Retina (tissue), 1 donor: ENCODE data around the gene UGP2.
"Not testable (repeated sequence)": the region's sequence is repeated elsewhere in the genome, so short reads cannot be mapped to it uniquely, and the experiment has no call there.

Experiments
- DNase-seq: peaks from one replicate; pipeline ENCODE4 v3.0.0-alpha.2; 2016

The UGP2 gene

GRCh38 chr2:63841254-63842022, at the start of gene UGP2:
UGP2 (plus strand) TSS chr2:63841896; CDS start chr2:63842186, 290 bp downstream.
- peak; percentile 97 for DNase-seq

DNA sequence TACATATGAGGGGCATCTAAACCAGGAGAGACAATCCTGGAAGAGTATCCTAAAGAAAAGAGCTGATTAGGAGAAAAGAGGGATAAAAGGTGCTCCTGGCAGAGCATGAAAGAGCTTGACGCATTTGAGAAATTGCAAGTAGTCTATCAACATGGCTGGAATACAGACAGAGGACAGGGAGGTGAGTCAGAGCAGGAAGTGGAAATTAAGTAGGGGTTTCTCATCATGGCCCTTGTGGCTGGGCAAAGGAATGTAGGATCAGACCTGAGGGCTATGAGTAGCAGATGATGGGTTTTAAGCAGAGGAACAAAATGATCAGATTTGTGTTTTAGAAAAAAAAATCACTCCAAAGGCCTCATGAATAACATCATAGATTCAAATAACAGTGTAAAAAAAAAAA, 49.2 kb upstream of the UGP2 start:
- DNase-seq, result no peak

- no peak for DNase-seq
Measured at GRCh38 chr2:63796366-63796765, 45.3 kb upstream of the UGP2 start.

GRCh38 chr2:63796796-63797195, 44.9 kb upstream of the UGP2 start:
- no peak for DNase-seq

- no peak for DNase-seq
Measured at GRCh38 chr2:63801455-63801854, 40.2 kb upstream of the UGP2 start.

DNA sequence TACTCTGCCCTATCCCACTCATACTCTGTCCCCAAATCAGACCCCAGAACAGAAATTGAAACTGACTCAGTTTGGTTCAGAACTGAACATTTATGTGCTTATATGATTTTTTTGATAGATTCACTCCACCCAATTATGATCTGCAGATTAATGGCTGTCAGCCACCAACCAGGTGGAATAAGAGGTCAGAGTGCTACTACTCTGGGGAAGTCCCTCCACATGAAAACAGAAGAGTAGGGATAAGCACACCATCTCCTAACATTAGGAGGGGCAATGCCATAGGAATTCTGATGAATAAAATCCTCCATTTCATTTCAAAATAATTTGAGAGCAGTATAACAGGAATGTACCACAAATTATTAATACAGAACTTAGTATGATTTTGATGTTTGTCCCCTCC, 36.3 kb upstream of the UGP2 start:
- DNase-seq, result no peak

DNA sequence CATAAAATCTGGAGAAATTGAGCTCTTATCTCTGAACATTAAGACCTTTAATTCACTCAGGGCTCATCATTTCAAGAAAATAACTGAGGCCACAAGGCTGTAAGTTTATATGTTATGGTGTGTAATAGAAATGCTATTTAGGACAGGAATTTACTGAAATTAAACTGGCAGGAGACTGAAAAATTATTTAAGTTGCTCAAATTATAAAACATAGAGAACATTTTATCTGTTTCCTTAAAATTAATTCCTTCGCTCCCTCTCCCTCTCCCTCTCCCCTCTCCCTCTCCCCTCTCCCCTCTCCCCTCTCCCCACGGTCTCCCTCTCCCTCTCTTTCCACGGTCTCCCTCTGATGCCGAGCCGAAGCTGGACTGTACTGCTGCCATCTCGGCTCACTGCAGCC, 33.7 kb upstream of the UGP2 start:
- not testable (repeated sequence) for DNase-seq

GRCh38 chr2:63808911-63809310, 32.8 kb upstream of the UGP2 start:
- not testable (repeated sequence) for DNase-seq

GRCh38 chr2:63811063-63811462, 30.6 kb upstream of the UGP2 start:
- DNase-seq, result no peak

DNA sequence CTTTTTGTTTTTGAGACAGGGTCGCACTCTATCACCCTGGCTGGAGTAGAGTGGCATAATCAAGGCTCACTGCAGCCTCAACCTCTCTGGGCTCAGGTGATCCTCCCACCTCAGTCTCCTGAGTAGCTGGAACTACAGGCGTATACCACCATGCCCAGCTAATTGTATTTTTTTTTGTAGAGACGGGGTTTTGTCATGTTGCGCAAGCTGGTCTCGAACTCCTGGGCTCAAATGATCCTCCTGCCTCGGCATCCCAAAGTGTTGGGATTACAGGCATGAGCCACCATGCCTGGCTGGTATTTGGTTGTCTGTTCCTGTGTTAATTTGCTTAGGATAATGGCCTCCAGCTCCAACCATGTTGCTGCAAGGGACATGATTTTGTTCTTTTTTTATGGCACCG, 29.8 kb upstream of the UGP2 start:
- DNase-seq, result not testable (repeated sequence)

DNA sequence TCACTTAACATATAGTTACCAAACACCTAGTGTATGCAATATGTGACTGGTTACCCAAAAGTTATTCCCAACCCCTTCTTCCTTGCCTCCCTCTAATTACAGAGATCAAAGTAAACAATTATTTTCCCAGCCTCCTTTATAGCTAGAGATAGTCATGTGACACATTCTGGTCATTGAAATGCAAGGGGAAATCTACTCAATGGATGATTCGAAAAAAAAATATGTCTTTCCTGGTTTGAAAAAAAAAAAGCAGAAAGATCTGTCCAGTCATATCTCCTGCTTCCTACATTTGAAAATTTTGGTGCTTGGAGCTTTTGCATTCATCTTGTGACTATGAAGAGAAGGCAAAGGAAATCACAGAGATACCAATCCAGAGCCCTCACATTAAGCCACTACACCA, 27.6 kb upstream of the UGP2 start:
- DNase-seq, result no peak

GRCh38 chr2:63817382-63817781, 24.3 kb upstream of the UGP2 start:
- DNase-seq, result no peak

DNA sequence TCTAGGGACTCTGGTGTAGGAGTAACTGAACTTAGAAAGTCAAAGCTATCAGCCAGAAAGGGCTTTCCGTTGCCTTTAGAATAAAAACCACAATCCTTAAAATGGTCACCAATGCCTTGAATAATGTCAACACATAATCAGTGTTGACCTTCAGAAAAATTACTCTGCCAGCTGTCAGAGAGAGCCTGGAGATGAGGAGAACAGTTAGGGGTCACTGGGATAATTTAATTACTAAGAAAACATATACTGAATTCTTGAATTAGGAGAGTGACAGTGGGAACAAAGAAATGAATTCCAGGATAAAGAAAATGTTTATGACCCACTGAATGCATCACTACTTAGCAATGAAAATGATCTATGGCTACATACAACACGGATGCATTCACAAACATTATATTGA, 23.4 kb upstream of the UGP2 start:
- peak; percentile 8 for DNase-seq

GRCh38 chr2:63819256-63819655, 22.4 kb upstream of the UGP2 start:
- no peak for DNase-seq

GRCh38 chr2:63819765-63820717, 21.7 kb upstream of the UGP2 start:
- no peak for DNase-seq

- no peak for DNase-seq
Measured at GRCh38 chr2:63820969-63821368, 20.7 kb upstream of the UGP2 start.

GRCh38 chr2:63821396-63821795, 20.3 kb upstream of the UGP2 start:
- no peak for DNase-seq

DNA sequence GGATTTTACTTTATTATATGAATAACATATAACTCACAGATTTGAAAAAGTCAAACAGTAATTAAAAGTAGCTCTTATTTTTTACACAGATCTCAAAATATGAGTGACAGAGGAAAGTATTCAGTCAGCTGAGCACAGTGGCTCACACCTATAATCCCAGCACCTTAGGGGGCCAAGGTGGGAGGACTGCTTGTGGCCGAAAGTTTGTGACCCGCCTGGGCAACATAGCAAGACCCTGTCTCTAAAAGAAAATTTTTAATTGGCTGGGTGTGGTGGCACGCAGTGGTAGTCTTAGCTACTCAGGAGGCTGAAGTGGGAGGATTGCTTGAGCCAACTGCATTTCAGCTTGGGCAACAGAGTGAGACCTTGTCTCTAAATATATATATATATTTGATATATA, 19.2 kb upstream of the UGP2 start:
- DNase-seq, result no peak

DNA sequence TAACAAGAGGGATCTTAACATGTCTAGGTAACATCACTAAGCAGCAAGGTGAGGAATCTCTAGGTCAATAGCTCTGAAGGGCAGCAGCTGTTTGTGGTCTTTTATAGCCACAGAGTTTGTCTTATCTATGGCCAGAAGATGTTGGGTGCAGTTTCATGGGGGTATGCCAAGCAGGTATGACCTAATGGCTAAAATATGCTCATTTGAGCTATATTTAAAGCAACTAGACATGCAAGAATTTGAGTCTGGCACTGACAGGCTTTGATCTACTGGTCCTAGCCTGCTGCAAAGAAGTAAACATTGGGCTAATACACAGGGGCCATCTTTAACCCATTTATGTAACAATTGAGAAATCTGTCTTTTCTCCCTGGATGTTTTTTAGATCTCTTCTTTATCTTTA, 13.9 kb upstream of the UGP2 start:
- no peak for DNase-seq

GRCh38 chr2:63831176-63831575, 10.5 kb upstream of the UGP2 start:
- DNase-seq, result no peak

- no peak for DNase-seq
Measured at GRCh38 chr2:63834401-63834800, 7.3 kb upstream of the UGP2 start.

GRCh38 chr2:63837036-63837594, 4.6 kb upstream of the UGP2 start:
- no peak for DNase-seq

DNA sequence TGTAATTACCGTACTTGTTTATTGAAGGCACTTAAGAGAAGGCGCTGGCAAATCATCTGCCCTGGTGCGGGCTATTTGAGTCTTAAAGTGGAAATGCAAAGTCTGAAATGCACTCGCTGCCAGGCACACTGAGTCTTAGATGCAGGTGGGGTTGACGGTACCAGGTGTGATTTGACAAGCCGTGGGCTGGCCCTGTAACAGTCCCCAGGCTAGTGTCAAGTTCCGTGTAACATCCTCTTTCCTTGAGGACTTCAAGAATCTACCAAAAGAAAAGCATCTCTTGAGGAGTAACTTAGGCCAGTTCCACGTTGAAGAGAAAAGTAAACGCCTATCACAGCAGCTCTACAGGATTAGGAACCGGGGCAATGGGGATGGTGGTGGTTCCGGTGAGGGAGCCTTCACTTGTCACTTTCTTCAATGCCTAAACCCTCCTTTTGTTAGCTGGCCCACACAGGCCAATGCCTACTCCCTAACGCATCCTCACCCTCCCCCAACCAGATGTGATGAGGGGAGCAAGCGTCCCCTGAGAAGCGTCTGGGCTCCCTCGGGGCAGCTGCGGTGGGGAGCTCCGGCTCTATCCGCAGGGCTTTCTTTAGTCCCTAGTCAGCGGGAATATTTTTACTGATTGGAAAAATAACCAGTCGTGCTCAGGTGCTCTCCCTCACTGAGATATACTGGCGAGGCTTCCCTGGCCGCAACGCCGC, 1.5 kb upstream of the UGP2 start:
- no peak for DNase-seq
